Measurements from ENCODE around the gene LIX1L.

LIX1L gene

GRCh38 chr1:145957443-145958319 is at the start of gene LIX1L:
LIX1L (minus strand) TSS chr1:145958017; CDS start chr1:145957927, 90 bp downstream.
- DNase-seq: peak; percentile 99 to 100

DNA sequence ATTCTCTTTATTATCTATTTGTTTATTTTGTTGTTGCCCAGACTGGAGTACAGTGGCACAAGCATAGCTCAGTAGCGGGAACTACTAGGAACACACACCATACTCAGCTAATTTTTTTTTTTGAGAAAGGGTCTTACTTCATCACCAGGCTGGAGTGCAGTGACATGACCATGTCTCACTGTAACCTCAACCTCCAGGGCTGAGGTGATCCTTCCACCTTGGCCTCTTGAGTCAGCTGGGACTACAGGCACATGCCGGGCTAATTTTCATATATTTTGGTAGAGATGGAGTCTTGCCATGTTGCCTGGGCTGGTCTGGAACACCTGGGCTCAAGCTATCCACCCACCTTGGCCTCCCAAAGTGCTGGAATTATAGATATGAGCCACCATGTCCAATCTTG is 43.9 kb upstream of the LIX1L start:
- no peak for DNase-seq

- DNase-seq: no peak
These were observed 41.7 kb upstream of the LIX1L start for GRCh38 chr1:145999321-146000024.

GRCh38 chr1:145997718-145998023 is 39.9 kb upstream of the LIX1L start:
- no peak for DNase-seq

DNA sequence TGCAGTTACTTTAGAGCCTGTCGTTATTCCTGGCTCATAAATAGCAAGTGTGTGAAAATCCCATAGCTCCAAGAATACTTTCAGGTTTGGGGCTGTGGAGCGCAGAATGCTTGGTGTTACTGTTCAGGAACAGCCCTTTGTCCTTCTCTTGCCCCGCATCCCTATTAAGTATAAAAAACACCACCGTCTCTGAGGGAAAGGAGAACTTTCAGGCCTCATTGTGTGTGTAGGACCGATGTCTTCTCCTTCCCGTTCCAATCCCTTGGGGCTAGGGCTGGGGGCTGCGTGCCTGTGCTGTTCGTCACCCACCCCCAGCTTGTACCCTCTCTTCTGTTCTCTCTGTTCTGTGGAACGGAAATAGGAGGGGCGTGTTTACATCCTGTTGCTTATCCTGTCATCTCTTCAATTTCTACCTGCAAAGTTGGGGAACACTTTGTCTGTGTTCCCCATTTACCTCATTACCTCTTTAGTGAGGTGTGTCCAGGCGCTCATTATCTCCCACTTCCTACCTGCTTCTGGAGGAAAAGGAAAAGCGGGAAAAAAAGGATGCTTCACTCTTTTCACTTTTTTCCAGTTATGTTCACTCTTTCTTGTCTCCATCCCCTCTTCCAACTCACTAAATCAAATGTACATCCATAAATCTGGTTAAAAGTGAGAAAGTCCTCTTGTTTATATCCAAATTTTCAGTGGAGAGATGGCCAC is 39.4 kb upstream of the LIX1L start:
- DNase-seq: peak; percentile 67 to 80

- peak; percentile 99 to 100 for DNase-seq
These were observed 38.7 kb upstream of the LIX1L start, which contains the start of gene TXNIP for GRCh38 chr1:145996433-145997015. TXNIP (minus strand) TSS chr1:145996579; CDS start chr1:145996266, 313 bp downstream.

DNA sequence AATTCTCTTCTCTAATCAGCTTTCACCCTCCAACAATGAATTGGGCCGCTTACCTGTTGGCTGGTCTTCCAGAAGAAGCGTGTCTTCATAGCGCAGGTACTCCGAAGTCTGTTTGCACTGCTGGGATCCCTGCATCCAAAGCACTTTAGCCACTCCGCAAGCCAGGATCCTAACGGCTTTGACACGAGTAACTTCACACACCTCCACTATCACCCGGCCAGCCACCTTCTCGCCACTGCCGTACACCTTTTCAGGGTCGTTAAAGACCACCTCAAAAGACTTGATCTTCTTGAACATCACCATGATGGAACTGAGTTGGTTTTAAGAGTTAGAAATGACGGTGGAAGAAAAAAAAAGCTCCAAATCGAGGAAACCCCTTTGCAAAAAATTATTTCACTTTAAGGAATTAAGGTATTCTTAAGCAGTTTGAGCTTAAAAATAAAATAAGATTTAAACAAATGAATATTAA is 38.2 kb upstream of the LIX1L start:
- peak; percentile 56 to 78 for DNase-seq

DNA sequence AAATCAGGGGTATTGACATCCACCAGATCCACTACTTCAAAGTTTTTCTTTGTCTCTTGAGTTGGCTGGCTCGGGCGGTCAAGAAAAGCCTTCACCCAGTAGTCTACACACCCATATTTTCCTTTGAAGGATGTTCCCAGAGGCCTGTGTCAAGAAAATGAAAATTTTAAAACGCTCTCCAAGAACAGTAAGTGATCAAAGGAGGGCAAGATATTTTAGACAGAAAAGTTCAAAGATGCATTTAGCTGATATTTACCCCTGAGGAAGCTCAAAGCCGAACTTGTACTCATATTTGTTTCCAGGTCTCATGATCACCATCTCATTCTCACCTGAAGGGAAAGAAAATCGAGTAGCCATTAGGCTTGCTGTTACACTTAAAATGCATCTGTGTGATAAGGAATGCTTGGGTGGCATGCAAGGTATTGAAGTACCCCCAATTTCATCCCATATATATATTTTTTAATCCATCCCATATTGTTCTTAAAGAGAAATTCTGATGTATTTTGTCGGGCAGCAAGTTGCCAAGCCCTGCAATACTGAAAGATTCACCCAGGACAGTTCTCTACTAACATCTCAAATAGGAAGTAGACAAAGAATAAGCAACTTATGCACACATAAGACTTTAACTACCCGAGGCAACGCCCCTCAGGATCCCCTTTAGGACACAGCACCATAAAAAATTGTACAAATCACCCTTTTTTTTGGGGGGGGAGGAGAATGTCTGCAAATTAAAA is 37.5 kb upstream of the LIX1L start:
- peak in 1 of 2 experiments; percentile 39 for DNase-seq

GRCh38 chr1:145994391-145995120 is 36.7 kb upstream of the LIX1L start:
- DNase-seq: no peak

DNA sequence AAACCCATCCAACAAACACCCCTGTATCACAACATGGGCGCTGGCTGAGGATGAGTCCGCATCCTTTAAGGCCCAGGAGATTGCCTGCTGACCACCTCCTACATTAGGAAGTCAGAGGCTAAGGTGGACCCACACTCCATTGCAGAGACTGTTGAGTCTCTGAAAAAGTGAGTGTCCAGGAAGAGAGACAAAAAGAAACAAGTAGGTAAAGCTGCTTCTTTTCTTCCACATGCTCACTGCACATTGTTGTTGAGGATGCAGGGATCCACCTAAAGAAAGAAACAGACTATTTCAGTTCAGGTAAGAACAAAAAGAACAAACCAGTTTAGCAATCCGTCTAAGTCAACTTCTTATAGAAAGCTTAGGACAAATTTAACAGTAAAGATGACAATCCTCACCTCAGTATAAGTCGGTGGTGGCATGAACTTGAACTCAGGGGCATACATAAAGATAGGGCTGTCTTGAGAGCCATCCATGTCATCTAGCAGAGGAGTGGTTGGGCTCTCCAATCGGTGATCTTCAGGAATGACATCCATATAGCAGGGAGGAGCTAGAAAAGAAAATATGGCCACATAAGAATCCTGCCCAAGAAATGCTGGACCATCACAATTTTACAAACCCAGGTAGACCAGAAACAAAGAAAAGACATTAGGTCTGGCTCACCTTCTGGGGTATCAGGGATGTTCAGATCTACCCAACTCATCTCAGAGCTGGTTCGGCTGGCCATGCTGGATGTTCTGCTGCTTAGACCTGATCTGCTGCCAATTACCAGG is 36.0 kb upstream of the LIX1L start:
- DNase-seq: no peak

DNA sequence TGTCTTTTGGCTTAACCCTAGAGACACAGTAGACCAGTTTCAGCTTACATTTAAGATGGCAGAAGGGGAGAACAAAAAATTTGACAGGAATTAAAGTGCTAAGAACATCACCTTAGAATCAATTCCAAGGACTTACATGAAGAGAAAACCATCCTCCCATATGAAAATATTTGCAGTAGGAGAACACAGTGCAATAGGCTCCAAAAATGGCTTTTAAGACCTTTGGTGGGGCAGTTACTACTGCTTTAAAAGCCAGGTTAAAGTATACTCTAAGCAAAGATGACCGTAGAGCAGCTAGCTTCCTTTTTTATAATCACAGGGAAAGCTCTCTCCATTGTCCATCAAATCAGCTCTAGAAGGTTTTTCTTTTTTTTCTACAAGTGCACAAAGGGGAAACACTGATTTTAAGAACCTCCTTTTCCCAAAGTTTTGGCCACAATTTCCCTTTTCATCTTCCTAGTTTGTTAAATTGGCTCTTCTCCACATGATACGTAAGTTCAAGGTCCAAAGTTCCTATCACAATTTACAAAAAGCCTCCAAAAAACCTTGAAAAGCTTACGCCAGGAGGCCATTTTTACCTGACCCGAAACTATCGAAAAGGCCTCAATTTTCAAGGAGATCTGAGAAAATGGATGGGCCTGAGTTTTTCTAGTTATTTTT is 35.3 kb upstream of the LIX1L start:
- DNase-seq: no peak

DNA sequence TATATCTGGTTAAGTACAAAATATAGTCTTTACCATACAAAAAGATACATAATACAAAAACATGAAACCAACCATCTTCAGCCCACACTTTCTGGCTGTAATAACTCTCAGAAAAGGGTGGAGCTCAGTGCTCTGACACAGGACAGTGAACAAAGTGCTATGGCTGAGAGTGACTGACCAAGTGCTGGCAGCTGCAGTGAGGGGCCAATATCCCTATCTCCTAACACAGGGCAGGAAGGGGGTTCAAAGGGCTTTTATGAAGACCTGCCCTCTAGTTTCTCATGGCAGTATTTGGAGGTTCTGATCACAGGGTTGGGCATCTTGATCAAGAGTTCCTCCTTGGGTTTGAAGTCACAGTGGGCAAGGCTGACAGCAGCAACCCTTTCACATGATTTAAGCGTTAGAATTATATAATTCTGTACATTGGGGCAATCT is 34.7 kb upstream of the LIX1L start:
- no peak for DNase-seq

DNA sequence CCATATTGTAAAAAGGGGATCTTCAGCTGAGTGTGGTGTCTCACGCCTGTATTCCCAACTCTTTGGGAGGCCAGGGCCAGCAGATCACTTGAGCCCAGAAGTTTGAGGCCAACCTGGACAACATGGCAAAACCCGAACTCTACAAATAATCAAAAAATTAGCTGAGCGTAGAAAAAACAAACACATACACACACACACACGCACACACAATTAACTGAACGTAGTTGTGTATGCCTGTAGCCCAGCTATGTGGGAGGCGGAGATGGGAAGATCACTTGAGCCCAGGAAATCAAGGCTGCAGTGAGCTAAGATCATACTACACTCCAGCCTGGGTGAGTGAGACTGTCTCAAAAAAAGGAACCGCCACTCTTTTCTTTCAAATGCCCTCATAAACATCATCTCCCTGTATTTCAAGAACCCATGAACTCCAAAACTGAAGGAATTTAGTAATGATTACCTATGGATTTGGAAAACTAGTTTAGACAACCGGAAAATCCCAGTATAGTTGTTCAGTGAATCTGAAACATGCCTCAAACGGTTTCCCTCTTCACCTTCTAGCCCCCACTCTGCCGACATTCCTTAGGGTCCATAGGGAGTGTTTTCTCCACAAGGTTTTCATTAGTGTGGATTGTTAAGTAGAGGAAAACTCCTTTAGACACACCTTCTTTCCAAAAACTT is 34.1 kb upstream of the LIX1L start:
- DNase-seq: no peak

GRCh38 chr1:145990249-145990855 is 32.5 kb upstream of the LIX1L start:
- no peak for DNase-seq

DNA sequence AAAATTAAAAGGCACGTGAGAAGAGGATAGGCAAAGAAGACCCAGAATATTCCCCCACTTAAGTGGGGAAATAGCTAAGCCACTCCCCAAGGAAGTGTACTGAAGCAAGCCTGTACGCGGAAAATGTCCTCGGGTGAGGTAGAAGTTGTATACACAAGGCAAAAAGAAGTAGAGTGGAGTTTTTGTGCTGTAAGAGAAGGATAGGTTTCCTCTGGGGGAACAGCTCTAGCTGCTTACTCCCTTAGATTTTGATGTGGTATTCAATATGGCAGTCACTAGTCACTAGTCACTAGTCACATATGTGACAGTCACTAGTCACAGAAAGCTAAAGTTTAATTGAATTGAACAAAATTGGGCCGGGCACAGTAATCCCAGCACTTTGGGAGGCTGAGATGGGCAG is 31.0 kb upstream of the LIX1L start:
- no peak for DNase-seq

DNA sequence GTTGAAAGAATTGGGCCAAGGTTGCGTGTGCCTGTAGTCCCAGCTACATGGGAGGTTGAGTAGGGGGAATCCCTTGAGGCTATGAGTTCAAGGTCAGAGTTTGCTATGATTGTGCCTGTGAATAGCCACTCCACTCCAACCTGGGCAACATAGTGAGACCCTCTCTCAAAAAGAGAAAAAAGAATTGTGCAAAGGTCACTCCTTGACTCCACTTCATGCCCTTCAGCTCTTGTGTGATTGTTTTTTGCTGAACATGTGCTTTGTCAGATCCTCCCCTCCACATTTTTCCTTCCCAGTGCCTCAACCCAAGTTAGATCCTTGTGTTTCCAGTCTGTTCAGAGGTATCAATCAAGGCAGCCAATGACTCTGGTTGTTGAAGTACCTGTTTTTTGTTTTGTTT is 30.1 kb upstream of the LIX1L start:
- DNase-seq: no peak

GRCh38 chr1:145986551-145986950 is 28.7 kb upstream of the LIX1L start:
- DNase-seq: no peak

GRCh38 chr1:145985502-145986439 is 28.0 kb upstream of the LIX1L start:
- DNase-seq: no peak

Measured in NCI-H526 (cell line).